GM21737 (cell line): ENCODE measurements around the gene IL7R.
"Not testable (repeated sequence)": the region's sequence is repeated elsewhere in the genome, so short reads cannot be mapped to it uniquely, and the experiment has no call there.

Experiments
- ATAC-seq: cut with Tn5 transposase; IDR thresholded peaks from one replicate; pipeline ENCODE4 v1.9.1; 2021; ENCODE audit warnings: mild to moderate bottlenecking, moderate library complexity; ENCODE audit not compliant: unreplicated experiment

The IL7R gene

GRCh38 chr5:35870605-35871004 is 13.9 kb downstream of the IL7R start:
- ATAC-seq: no peak

- no peak for ATAC-seq
Observed at GRCh38 chr5:35876454-35876853, 19.8 kb downstream of the IL7R start.

GRCh38 chr5:35876922-35877321 is 20.2 kb downstream of the IL7R start:
- ATAC-seq: no peak

GRCh38 chr5:35877655-35878054 is 21.0 kb downstream of the IL7R start:
- no peak for ATAC-seq

GRCh38 chr5:35878079-35878478 is 21.4 kb downstream of the IL7R start:
- ATAC-seq: no peak

GRCh38 chr5:35879096-35879495 is 22.4 kb downstream of the IL7R start:
- no peak for ATAC-seq

GRCh38 chr5:35879649-35880048 is 23.0 kb downstream of the IL7R start:
- no peak for ATAC-seq

GRCh38 chr5:35880156-35880555 is 23.5 kb downstream of the IL7R start:
- ATAC-seq: no peak

- no peak for ATAC-seq
Observed at GRCh38 chr5:35881758-35882157, 25.1 kb downstream of the IL7R start.

DNA sequence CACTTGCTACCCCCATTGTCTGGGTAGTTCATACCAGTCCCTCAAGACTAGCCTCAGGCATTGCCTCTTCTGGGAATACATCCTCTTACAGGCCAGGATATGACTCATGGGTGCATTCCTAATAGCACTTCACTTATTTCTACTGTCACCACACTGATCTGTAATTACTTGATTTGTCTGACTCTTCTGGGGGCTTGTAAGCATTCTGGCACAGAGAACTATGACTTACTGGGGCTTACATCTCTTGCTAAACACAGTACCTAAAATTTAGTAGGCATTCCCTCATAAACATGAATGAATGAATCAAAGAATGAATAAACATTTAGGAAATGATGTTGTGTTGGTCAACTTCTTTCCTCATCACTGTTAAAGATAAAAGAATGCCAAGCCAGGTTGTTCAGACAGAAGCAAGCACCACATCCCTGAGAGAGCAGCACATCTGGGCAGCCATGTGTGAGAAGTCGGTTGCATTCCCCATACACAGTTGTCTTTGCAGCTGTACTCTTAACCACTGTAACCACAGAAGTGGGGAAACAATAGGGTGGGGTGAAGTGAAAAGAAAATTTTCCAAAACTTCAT is 27.6 kb downstream of the IL7R start:
- no peak for ATAC-seq

DNA sequence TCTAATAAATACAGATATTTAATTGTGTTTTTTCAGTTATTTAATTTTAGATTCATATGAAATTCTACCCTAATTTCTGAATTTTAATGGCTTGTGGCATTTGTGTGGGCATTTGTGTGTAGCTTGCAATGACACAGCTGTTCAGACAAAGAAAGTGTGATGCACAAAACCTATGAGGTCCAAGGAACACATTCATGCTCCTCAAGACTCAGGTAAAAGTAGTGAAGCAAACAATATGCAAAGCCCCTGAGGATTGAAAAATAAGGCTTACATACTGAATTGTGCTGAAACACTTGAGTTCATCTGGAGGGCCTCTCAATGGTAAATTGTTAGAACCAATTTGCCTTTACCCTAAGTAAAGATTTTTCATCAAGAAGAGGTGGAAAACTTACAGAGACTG is 28.1 kb downstream of the IL7R start:
- ATAC-seq: no peak

DNA sequence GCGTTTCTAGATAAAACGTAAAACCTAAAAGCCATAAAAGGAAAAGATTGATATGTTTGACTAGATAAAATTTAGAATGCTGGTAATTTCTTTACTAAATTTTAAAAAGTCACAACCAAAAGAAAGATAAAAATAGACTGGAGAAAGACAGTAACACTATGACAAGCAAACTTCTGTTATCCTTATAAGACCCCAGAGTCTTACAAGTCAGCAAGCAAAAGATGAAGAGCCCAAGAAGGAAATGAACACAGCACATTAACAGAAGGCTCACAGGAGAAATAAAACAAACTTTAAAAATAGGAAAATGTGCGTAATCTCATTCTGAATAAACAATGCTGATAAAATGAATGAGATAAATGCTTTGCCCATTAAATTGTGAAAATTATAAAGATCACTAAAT is 29.7 kb downstream of the IL7R start:
- ATAC-seq: no peak

- ATAC-seq: no peak
Observed at GRCh38 chr5:35887321-35888100, 30.8 kb downstream of the IL7R start.

DNA sequence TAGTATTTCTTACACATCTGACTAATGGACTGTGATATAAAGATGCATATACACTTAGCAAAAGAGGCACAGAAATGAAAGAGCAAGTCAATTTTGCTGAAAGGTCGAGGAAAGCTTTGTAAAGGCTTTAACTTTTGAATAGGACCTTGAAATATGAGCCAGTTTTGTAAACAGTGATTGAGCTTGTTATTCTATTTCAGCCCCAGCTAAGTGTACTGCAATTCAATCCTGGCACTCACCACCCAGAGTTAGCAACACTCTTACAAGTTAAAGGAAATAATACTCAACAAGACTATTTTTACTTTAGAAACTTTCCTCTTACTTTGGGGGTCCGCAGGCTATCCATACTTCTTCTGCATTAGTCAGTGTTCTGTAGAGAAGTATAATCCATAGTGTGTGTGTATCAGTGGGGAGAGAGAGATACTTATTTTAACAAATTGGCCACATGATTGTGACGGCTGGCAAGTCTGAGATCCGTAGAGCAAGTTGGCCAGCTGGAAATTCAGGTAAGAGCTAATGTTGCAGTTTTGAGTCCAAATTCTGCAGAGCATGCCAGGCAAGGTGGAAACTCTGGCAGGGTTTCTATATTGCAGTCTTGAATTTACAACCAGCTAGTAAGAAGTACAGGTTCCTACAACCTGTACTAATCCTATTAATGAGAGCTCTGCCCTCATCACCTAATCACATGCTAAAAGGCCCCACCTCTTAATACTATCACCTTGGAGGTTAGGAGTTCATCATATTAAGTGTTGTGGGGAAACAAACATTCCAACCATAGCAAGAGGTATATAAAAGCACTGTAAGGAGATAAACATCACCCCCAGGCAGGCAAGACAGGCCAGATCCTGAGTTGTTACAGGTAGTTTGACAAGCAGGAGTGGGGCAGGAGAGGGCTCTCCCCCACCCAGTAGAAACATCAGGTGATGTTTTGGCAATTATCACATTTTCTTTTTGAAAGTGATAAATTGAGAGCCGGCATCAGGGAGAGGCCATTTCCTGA is 33.6 kb downstream of the IL7R start:
- no peak for ATAC-seq

GRCh38 chr5:35892799-35893198 is 36.1 kb downstream of the IL7R start:
- not testable (repeated sequence) for ATAC-seq

DNA sequence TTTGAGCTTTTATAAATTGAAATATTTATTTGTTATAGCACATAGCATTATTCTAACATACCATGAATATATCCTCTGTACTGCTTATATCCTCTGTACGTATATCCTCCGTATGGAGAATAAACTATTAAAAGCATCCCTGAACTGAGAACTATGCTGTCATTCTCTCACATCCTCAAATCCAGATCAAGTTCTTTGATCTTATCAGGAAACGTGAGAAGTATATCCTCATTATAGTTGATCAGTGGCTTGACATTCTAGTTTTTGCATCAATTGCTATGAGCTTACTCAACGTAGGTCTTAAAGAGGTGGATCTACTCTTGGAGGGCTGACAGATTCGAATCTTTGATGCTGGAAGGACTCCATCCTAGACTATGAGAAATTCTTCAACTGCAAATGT is 37.4 kb downstream of the IL7R start:
- no peak for ATAC-seq

DNA sequence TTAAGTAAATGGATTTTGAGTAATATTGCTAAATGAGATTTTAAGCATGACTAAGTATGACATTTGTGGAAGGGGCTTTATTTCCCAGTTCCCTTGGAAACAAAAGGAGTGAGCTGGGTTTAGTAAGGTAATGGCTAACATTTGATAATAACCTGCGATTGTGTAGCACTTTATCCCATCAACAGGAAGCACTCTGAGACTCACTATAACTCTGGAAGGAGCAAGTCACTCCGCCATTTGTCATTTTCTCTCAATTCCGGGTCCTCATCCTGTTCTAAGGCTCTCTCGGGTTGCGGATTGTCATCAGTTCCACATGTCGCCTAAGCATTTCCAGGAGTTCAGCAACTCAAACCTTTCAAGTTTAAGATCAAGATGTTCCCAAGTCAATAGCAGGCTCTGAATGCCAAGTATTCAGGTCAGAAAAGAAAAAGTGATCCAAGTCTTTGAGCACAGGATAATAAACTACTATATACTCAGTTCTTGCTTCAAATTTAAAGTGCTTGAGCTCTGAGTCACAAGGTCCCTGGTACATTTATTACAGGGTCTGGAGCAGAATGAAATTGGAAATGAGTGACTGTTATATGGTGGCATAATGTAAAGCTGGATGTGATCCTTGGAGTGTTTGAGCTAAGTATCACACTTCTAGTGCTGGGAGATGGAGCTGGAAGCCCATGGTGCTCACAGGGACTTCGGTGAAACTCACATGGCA is 42.4 kb downstream of the IL7R start:
- ATAC-seq: no peak

DNA sequence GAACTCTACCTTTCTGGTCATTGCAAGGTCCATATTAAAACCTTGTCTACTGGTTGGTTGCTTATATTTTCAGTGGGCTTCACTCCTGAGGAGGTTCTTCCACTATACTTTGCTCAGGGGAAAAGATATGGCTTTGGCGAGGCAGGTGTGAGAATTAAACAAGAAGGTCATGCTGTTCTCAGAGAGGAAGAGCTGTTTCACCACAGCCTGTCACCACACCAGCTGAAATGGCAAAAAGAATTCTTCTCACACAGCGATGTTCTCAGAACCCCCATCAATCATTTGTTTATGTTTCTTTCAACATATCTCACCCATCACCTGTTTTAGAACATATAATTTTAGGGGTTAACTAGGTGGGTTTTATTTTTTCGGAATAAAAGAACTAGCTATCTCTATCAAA is 43.1 kb downstream of the IL7R start:
- ATAC-seq: no peak

DNA sequence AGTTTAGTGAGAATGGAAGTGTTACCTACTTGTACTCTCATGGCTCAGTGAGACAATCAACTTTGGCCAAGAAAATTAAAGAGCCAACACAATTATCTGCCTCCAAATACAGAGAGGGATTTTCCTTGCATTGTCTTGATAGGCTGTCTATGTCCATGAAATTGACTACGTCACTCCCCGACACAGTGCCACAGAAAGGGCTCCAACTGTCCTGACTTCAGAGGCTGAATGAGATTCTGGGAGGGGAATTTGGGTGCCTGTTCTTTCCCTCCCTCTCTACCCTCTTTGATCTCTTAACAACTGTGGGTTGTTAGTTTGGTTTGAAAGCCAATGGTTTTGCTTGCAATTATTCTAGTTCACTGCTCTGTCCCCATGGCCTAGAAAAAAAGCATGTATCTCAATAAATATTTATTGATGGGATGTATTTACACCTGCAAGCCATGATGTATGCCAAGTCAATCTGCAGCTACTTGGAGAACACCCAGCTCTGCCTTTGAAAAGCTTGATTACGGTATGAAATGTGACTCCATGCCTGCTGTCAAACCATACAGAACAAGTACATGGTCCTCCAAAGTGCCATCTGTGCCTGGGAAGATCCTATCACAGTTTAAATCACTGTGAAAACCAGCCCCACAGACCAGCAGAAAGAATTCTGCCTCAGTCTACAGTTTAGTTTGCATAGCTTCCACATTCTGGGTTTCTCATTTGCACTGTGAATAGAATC is 44.4 kb downstream of the IL7R start:
- no peak for ATAC-seq

DNA sequence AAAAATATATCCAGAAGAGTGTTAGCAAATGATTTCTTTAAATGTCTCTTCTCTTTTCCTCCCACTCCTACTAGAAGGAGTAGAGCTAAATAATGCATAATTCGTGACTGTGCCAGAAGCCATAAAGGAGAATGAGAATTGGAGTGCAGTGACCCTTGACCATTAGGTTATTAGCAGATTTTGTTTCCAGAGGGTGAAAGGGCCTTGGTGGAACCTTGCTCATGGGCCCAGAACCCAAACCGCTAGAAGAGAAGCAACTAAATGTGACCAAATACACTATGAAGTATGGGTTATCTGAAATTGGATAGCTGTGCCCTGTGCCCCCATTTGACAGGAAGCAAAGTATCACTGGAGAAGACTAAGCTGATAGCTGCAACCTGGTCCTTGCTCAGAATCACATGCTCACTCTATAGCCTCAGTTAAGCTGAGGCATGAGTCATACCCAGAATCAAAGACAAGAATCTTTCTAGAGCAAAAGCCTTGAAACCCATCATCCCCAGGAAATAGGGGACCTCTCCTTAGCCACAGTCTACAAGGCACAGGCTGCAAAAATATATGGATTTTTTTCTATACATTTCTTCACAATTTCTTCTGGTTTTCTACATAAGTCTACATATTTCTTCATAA is 45.5 kb downstream of the IL7R start:
- peak; percentile 57 for ATAC-seq
